HG03095 (cell line): ENCODE results near the gene BAIAP2L2.
"Not testable (repeated sequence)": the region's sequence is repeated elsewhere in the genome, so short reads cannot be mapped to it uniquely, and the experiment has no call there.

ENCODE experiments used
- ATAC-seq: cut with Tn5 transposase; IDR thresholded peaks from one replicate; pipeline ENCODE4 v1.9.1; 2021; ENCODE audit warnings: moderate library complexity; ENCODE audit not compliant: unreplicated experiment

BAIAP2L2 gene

DNA sequence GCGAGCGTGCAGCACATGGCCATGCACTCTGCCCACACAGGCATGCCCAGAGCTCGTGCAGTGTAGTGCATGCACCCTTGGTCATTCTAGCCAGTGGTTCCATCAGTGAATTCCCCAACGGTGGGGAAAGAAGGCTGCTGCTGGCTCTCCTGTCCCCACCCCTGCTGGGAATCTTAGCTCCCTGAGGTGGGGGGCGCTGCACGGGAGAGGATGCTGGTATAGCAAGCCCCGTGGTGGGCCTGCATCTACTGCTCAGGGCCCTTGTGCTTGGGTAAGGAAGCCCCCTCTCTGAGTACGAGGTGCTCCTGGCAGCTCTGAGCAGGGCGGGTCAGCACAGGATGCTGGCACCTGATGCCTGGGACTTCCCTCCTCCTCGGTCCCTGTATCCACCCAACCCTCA, 18.5 kb upstream of the BAIAP2L2 start:
- no peak for ATAC-seq

DNA sequence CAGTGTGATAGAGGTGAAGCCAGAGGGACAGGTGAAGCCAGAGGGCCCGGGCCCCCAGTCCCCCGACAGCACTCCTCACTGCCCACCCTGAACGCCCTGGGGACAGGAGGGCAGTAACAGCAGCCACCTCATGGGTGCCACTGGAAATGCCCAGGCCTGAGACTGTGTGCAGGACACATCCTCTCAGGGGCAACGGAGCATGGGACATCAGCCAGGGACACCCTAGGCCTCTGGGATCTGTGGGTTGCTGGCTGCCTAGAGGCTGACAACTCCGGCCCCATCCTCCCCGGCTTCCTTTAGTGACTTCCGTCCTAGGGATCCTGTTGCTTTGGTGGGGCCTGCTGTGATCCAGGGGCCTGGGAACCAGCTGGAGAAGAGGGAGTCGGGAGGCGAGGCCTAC, 17.4 kb upstream of the BAIAP2L2 start:
- no peak for ATAC-seq

DNA sequence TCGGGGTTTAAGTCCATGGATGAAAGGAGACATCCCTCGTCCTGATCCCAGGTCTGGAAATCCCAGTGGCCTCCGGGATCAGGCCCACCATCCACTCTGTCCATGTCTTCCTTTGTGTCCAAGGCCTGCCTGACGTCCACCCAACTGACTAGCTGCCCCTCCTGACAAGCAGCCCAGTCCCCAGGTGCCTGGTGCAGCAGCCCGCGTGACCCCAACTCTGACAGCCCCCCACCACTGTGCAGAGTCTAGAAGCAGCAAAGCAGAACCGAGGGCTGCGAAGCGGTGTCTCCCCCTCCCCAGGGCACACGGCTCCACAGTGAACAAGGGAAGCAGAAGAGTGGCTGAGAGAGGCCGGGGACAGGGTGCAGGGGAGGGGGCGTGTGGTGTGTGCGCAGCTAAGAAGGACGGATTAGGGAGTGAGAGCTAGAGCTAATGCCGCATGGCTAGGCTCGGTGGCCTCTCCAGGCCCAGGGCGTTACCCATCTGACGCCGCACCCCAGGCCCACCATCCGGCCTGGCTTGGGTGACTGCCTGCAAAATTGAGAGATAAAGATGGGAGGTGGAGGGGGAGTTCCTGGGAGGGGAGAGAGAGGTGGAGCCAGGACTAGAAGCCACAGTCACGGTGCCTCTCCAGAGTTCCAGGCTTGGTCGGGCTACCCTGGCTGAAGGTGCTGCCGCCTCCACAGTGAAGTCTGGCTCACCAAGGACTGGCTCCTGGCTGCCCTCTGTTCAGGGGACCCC, 16.6 kb upstream of the BAIAP2L2 start:
- ATAC-seq, result no peak

DNA sequence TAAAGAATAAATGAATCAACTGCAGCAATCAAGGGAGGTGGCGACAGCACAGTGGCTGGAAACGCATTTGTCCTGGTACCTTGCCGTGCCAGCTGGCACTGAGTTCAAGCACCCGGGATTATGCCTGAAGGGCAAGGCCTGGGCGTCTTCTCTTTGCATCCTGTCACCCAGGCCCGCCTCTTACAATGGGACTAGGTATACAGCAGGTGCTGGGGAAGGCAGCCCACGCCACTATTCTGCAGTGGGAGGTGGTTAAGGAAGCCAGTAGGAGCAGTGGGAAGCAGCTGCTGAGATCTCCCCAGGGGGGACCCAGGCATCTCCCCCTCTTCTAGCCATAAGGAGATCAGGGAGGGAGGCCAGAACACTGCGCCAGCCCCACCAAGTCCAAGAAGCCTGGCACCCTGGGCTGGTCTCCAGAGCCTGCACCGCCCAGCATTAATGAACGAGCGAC, 15.3 kb upstream of the BAIAP2L2 start:
- ATAC-seq, result no peak

DNA sequence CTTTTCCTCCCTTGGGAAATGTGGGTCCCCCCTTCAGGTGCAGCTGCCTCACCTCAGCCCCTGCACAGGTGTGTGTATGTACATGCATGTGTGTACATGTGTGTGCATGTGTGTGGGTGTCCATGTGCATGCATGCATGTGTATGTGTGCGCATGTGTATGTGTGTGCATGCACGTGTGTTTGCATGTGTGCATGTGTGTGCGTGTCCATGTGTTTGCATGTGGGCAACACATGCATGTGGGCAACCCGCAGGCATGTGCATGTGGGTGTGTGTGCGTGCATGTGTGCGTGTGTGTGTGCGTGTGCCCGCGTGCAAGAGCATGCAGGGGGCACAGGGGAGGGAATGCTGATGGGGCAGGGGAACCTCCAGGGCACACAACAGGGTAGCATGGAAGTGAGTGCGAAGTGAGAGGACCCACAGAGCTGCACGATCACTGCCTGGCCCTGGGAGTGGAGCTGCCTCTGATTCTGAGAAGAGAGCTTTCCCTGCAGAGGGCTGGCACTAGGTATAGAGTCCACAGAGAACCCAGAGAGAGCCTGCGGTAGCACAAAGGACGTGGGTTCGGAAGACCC, 14.6 kb upstream of the BAIAP2L2 start:
- ATAC-seq, result no peak

DNA sequence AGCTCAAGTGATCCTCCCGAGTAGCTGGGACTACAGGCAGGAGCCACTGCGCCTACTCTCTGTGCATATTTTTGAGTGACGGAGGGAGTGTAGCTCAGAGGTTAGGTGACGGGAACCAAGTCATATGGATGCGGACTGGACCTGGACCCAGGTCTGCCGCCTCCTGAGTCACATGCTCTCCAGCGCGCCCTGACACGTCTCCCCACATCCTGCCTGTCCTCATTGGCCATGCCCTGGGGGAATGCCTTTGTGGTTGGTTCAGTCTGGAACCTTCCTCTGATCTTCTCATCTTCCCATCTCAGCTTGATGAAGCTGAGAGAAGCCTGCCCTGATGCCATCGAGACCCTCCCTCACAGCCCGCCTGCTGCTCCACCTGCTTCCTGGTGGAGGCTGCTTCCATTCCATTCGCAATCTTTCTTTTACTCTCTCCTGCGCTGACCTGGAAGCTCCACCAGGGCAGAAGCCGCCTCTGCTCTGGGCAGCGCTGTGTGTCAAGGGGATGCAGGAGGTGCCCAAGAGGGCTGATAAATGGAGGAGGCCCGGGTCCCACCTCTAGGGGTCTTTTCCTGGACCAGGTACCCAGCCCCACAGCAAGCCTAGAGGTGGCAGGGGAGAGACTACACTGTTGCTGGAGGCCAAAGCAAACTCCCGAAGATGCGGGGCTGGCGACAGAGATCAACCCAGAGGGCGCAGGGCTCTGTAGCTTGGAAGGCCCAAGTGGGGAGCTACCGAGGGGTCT, 13.9 kb upstream of the BAIAP2L2 start:
- no peak for ATAC-seq

DNA sequence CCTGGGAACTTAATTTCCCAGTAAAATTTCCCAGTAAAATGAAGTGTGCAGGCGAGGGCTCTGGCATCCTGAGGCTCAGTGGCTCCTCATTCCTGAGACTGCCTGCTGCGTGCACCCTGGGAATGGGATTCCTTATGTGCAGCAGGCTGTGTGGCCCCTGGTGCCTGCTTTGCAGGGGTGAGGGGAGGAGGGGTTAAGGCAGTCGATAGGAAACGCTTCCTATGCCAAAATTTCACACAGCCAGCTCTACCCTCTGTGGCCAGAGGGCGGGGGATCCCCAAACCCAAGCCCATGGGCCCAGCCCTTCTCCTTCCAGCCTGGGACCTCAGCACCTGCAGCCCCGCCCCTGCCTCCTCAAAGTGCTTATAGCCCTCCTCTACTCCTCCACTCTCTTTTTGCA, 12.1 kb upstream of the BAIAP2L2 start:
- ATAC-seq, result no peak

DNA sequence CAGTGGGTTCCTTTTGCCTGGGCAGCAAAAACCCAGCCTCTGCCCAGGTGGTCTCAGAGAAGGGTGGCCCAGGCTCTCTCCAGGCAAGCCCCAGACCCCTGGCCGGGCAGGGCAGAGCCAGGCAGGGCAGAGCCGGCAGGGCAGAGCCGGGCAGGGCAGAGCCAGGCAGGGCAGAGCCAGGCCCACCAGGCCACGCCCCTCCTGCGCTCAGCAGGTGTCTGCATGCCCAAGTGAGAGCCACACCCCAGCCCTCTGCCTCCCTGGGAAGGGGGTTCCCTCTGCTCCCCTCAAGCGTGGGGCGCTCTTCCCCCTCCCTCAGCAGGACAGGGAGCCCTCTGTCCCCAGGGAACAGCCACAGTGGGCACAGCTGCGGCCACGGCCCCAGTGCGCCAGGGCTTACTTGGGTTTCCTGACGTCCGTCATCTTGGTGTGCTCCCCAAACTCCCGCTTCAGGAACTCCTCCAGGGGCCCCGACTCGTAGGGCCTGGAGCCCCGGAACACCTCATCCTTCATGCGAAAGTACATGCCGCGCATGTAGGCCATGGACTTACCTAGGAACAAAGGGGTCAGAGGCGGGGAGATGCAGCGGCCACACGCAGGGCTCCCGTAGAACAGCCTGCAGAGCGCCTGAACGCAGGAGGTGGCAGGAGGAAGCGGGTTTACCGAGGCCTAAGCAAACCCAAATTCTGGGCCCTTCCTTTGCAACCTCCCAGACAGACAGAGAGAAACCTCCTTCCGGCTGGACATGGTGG, 10.1 kb upstream of the BAIAP2L2 start:
- ATAC-seq, result no peak

DNA sequence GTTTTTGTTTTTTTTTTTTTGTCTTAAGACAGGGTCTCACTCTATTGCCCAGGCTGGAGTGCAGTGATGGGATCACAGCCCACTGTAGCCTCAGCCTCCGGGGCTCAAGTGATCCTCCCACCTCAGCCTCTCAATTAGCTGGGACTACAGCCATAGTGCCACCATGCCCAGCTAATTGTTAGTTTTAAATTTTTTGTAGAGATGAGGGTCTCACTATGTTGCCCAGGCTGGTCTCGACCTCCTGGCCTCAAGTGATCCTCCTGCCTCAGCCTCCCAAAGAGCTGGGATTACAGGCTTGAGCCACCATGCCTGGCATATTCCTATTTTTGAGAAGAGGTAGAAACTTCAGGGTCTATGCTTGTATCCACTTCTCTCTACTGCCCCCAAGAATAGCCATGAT, 8.3 kb upstream of the BAIAP2L2 start:
- not testable (repeated sequence) for ATAC-seq

DNA sequence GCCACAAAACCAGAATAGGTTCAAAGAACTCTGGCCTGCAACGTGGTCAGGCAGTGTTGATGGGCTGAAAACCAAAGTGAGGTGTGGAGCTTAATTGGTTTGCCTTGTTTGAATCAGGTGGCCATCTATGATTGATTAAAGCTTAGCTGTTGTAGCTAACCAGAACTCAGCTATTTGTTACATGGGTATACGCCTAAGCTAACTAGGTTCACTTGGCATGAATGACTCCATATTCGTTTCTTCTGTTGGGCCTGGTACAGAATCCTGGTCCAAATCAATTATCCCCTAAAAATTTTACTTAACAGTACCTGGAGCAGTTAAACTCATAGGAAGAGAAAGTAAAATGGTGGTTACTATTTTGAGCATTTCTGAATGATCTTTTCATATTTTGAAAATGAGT, 7.7 kb upstream of the BAIAP2L2 start:
- ATAC-seq, result no peak

DNA sequence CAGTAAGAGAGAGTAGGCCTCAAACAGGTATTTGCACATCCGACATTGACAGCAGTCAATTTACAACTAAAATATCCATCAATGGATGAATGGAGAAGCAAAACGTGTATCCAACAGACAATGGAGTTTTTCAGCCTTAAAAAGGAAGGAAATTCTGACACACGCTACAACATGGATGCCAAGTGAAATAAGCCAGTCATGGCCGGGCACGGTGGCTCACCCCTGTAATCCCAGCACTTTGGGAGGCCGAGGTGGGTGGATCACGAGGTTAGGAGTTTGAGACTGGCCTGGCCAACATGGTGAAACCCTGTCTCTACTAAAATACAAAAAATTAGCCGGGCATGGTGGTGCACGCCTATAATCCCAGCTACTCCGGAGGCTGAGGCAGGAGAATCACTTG, 7.1 kb upstream of the BAIAP2L2 start:
- not testable (repeated sequence) for ATAC-seq

DNA sequence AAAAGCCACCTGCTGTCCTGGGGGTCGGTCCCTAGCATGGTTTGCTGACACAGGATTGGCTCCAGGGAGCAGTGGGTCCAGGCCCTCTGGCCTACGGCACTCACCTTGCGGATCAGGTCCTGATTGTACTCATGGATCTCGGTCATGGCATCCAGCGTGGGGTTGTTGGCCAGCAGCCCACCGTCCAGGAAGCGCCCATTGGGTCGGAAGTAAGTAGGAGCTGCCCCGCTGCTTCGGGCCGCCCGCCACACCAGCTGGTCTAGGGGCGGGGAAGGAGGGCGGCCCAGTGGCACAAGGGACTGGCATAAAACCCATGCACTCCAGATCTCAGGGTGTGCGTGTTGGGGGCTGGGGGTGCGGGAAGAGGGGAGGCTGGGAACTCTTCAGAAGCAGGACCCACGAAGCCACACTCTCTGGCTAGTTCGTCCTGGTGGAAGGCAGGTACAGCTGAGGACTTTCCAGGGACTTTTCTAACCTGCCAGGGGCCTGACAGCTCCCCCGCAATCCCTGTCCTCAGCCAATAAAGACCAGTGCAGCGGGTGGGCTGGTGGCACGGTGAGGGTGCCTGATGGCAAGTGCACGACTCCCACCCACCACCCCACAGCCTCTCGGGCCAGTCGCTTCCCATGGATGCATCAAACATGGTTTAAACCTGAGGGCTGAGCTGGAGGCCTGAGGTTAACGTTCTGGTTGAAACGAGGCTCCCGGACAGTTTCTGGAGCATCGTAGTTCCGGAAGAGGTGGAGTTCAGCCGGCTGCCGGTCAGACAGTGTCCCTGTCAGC, 5.1 kb upstream of the BAIAP2L2 start:
- no peak for ATAC-seq

DNA sequence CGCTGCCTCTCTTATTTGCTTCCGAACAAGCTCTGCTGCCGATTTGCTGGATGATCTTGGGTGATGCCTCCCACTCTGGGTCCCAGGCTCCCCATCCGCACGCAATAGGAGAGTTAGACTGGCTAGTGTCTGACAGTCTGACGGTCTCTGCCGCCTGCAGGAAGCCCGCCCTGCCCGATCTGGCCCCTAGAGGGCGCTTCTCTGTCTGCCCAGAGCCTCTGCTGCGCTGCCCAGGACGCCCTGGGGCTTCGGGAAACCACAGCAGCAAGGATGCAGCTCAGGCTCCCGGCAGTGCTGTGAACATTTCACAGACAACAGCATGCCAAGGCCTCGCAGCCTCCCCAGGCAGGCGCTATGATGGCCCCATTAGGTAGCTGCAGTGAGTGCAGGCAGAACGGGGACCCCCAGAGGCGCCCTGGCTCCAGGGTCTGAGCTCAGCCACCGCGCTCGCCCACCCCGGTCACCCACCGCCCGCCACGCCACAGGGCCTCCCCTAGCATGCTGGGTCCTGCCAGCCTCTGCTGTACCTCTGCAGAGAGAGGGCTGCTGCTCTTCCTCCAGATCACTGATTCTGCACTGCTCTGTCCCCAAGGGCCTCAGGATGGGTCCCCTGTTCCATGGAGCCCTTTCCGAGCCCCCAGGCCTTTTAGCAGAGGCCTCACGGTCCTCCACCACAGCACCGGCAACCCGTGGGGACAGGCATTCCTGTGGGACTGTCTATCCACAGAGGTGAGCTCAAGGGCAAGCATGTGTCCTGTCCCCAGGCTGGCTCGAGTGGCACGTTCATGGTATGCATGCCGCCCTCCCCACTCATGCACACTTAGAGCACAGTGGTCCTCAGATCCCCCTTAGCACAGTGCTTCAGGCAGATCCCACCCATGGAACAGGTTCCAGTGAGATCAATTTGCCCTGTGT, 4.3 kb upstream of the BAIAP2L2 start:
- no peak for ATAC-seq

DNA sequence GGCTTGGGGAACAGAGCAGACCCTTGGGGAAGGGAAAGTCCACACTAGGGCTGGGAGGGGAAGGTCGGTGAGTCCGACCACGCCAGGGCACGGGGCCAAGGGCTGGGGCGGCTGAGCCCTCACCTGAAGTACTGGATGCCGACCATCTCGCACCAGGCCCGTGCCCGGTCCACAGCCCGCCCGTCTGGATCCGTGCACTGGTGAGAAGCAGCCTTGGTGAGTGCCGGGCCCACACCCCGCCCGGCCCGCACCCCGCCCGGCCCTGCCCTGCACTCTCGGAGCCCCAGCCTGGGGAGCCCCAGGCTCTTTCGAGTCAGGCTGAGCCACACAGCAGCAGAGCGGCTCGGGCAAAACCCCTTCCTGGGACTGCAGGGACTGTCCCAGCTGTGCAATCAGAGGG, 1.9 kb upstream of the BAIAP2L2 start:
- no peak for ATAC-seq

DNA sequence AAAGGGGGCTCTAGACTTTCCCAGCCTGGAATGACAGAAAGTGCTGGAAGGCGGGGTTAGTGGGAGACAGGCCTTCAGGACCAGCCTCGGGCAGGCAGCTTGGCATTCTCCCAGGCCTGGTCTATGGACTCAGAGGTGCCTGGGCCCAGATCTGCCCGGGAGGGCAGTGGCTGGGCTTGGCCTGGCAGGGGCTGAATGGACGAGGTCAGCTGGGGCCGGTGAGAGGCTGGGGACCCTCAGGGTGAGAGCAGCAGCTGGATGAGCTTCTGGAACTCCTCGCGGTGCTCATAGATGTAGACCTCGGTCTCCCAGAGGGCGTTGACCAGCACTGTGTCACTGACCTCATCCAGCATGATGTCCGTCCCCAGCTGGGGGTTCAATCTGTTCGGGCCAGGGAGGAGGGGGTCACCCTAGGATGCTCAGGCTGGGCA, 1.5 kb upstream of the BAIAP2L2 start:
- no peak for ATAC-seq

DNA sequence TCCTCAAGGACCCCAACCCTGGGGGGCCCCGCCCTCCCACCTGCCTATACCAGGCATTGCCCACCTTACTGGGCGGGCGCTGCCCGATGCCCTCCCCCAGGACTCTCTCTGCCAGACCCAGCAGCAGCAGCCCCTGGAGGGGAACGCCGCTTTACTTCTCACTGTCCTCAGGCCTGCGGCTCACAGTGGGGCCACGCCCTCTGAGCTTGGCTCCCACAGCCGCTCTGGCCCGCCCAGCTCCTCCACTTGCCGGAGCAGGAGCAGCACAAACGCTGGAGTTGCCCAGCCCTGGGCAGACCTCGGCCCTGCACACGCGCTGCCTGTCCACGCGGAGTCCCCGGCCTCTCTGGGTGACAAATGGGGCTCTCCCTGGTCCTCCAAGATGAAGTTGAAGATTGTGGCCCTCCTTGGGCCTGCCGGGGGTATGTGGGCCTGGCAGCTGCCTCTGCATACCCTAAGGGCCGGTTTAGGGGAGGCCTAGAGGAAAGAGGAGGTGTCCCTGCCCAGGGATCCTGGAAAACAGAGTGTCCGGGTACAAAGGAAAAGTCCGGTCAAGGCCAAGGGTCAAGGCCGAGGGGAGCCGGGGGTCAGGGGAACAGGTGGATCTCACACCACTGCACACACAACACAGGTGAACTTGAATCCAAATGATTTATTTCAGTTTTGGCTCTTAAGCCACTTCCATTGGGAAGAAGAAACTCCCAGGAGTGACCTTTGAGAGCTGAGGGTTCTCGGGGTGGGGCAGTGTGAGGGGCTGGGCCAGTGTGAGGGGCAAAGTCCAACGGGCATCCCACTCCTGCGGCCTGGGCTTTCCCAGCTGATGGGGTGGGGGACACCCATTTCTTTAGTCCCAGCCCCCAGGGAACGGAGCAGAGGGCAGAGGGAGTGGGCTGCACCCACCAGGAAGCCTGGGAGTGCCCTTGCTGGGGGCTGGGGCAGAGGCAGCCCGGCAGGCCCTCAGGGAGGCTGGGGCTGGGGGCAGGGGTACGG, 674 bp upstream of the BAIAP2L2 start:
- ATAC-seq, result no peak

DNA sequence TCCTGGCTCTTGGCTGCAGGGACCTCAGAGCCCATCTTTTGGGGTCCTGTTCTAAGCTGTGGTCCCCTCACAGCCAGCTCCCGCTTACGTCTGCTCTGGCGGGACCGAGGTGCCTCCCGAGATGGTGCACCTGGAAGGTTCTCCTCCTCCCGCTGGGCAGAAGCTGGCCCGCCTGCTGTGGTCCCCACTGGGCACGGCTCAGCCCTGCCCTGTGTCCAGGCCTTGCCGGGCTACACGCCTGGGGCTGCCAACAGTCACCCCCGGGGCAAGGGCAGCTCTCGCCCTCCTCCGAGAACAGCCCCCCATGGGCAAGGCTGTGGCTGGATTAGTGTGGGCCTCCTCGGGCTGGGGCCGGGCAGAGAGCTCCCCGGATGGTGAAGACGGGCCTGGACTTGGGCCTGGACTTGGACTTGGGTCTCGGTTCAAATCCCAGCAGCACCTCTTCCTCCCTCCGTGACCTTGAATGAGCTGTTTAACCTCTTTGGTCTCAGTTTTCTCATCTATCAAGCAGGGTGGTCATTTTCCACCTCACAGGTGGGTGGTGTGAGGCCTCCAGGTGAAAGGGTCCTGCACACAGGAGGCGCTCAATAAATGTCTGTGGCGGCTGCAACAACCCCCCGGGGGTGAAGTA, 998 bp downstream of the BAIAP2L2 start:
- ATAC-seq, result no peak
